ENCODE results near the gene FHOD1. TPM values are rescaled to one million over a fixed set of nuclear protein-coding genes. Genes with fewer than 3 reads are reported as not detected.

The FHOD1 gene
- total and polyA plus RNA-seq, 2 of the 13 experiments (the other 11 are each of a cell fraction or from before 2014, with no cell fraction given), result 20.0 to 20.8 TPM

DNA sequence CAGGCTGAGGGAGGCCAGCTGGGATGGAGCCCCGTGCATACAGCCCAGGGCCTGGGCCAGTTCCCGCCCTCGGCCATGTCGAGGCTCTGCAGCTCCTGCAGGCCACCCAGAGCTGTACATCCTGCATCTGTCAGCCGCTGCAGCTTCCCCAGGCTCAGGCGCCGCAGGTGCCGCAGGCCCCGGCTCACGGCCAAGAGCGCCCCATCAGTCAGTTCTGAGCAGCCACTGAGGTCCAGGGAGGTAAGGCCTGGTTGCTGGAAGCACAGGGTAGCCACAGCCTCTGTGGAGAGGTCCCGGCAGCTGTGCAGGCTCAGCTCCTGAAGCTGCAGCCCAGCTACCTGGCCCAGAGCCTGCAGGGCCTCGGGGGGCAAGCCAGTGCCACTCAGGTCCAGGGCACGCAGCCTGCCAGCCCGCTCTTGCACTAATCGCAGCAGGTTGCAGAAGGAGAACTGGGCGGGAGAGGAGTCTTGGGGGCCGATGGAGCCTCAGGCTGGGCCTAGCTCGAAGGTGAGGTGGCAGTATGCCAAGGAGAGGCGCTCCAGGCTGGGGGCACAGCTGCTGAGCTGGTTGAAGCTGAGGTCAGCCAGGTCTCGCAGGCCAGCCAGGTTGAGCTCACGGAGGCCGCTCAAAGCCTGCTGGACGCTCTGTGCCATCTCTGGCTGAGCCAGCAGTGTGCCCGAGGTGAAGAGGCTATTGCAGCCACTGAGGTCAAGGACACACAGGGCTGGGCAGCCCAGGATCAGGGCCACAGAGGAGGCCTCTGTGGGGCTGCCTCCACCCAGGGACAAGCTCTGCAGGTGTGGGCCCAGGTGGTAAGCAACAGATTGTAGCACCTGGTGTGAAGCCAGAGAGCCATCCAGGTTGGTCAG lies 37.0 kb downstream of the FHOD1 start (continued):
- TF ChIP-seq, protein P1, sequence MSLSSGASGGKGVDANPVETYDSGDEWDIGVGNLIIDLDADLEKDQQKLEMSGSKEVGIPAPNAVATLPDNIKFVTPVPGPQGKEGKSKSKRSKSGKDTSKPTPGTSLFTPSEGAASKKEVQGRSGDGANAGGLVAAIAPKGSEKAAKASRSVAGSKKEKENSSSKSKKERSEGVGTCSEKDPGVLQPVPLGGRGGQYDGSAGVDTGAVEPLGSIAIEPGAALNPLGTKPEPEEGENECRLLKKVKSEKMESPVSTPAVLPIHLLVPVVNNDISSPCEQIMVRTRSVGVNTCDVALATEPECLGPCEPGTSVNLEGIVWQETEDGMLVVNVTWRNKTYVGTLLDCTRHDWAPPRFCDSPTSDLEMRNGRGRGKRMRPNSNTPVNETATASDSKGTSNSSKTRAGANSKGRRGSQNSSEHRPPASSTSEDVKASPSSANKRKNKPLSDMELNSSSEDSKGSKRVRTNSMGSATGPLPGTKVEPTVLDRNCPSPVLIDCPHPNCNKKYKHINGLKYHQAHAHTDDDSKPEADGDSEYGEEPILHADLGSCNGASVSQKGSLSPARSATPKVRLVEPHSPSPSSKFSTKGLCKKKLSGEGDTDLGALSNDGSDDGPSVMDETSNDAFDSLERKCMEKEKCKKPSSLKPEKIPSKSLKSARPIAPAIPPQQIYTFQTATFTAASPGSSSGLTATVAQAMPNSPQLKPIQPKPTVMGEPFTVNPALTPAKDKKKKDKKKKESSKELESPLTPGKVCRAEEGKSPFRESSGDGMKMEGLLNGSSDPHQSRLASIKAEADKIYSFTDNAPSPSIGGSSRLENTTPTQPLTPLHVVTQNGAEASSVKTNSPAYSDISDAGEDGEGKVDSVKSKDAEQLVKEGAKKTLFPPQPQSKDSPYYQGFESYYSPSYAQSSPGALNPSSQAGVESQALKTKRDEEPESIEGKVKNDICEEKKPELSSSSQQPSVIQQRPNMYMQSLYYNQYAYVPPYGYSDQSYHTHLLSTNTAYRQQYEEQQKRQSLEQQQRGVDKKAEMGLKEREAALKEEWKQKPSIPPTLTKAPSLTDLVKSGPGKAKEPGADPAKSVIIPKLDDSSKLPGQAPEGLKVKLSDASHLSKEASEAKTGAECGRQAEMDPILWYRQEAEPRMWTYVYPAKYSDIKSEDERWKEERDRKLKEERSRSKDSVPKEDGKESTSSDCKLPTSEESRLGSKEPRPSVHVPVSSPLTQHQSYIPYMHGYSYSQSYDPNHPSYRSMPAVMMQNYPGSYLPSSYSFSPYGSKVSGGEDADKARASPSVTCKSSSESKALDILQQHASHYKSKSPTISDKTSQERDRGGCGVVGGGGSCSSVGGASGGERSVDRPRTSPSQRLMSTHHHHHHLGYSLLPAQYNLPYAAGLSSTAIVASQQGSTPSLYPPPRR (CRISPR knock-in tag; IDR thresholded peaks at IDR 0.05; ENCODE audit: borderline replicate concordance), result no peak
- TF ChIP-seq NPAS2 (CRISPR knock-in tag; IDR thresholded peaks at IDR 0.05; ENCODE audit: borderline replicate concordance), result no peak
- no peak for TF ChIP-seq ZNF12 (CRISPR knock-in tag; IDR thresholded peaks at IDR 0.05)
- TF ChIP-seq ZUFSP (CRISPR knock-in tag; IDR thresholded peaks at IDR 0.05; ENCODE audit: borderline replicate concordance), result no peak
- 0 out of 2 replicates have a peak, but pooled peaks have one; percentile 10 for TF ChIP-seq FOXO1 (CRISPR knock-in tag; IDR thresholded peaks at IDR 0.05)
- TF ChIP-seq KIAA2018 (CRISPR knock-in tag; IDR thresholded peaks at IDR 0.05; ENCODE audit: borderline replicate concordance), result no peak
- no peak for TF ChIP-seq LRRFIP1 (CRISPR knock-in tag; conservative IDR thresholded peaks at IDR 0.05)
- no peak for TF ChIP-seq ZNF143 (CRISPR knock-in tag; IDR thresholded peaks at IDR 0.05)
- no peak for TF ChIP-seq ZNF614 (CRISPR knock-in tag; IDR thresholded peaks at IDR 0.05; ENCODE audit: borderline replicate concordance)
